HG02610 (cell line): ENCODE results near the gene THAP3.

Experiments
- ATAC-seq: cut with Tn5 transposase; IDR thresholded peaks from one replicate; pipeline ENCODE4 v1.9.1; 2021; ENCODE audit warnings: mild to moderate bottlenecking, moderate library complexity; ENCODE audit not compliant: unreplicated experiment

The THAP3 gene

DNA sequence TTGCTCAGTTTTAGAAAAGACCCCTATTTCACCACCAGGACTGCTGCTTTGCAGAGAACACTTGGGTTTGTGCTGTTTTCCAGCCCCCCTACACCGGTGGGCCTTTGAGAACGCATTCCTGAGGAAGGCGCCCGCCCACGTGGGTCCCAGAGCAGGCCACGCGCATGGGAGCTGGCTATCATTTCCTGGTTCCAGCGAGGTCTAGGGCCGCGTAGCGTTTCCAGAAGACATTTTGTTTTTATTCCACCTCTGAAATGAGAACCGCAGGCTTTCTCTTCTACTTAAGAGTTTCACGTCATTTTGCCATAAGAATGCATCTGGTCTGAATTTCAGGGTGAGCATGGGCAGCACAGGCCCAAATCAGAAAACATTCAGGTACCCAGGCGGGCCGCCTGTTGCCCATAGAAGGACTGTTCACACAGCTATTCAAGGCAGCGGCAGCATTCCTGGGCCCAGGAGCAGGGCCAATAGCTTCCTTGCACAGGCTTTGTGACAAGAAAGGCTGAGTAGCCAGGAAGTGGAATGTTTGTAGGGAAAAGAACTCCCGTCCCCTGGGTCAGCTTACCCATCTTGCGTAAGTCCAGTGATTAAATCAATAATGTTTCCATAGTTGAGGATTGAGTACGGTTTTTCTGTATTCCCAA is 20.6 kb upstream of the THAP3 start:
- no peak for ATAC-seq

DNA sequence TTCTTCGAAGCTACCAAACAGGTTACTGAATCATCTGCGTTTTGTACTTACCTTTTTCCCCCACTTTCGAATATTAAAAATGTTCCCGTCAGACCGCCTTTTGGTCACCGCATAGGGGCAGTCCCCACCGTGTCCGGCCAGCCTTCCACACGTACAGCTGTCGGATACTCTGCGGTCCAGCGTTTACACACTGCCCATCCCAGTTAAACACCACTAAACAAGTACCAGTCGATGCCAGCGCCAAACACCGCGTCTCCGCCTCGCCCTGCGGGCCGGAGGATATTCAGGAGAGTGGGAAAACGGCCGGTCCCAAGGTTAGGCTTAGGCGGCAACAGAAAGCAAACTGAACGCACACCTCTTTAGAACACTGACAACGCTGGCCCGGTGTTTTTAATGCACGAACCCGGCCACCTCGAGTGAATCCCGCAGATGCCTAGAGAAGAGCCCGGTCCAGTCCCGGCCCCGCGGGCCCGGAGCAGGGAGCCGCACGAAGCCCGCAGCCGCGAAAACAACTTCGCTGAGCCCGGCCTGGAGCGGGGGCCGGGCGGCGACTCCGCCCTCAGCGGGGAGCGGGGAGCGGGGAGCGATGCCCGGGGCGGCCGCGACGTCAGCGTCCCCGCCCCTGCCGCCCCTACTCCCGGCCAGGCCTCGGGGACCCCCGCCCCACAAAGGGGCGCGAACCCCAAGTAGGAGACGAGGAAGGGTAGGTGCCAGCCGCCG is 11.9 kb upstream of the THAP3 start:
- ATAC-seq, result peak; percentile 31

DNA sequence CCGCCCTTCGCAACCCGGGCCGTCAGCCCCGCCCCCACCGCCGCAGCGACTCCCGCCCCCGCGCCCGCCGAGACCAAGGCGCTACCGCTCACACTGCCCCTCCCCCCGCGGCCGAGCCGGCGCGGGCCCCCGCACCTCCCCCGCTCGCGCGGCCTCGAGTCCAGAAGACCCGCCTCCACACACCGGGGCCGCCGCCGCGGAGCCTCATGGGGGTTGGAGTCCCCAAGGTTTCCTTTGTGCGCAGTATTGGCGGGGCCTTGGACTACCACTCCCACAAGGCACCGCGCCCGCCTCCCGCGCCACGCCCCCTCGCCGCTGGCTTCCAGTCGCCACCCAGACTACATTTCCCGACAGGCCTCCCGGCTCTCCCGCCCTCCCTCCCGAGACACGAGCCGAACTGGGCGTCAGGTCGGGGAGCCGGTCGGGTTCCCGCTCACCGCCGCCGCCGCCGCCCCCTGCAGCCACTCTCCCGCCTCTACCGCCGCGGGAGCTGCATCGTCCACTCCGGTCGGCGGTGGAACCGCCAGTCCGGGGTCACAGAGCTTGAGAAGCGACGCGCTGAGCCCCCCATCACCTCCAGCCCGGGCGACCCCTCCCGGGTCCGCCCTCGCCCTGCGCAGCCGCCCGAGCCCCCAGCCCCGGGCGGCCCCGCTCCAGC is 11.2 kb upstream of the THAP3 start, which contains the start of gene PHF13:
PHF13 (plus strand) TSS at position 371 of the 658 bp plus-strand sequence. CDS start 336 bp downstream, outside the sequence.
- ATAC-seq, result peak; percentile 90

DNA sequence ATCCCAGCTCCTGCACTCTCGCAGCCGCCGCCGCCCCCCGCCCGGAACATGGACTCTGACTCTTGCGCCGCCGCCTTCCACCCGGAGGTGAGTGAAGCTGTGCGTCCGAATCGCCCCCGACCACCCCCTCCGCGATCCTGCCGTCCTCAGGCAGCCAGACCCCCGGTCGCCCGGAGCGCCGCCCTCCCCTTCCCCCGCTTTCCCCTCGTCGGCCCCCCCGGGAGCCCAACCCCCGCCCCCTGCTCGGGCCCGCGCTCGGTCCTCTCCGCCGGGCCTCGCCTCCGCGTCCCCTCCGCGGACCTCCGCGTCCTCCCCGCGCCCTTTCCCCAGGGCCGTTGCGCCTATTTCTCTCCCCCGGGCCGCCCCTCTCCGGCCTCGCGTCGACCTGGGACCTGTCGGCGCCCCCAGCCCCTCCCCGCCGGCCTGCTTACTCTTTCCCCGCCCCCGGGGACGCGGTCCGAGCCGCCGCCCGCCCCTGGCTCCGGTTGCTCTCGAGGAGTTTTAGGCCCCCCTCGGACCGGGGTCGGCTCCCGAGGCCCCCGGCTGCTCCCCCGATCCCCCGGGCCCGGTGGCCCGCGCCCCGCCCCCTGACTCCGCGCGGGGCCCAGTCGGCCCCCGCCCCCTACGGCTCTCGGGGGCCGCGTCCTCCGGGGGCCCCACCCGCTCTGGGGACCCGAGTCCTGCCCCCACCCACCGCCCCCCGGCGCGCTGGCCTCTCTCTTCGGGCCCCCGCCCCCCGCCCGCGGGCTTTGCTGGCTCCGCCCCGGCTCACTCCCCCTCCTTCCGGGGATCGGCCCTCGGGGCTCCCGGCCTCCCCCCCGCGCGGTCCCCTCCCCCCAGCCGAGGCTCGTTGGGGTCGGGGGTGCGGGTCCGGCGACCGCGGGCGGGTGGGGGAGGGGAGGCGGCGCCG is 10.4 kb upstream of the THAP3 start:
- ATAC-seq, result no peak

DNA sequence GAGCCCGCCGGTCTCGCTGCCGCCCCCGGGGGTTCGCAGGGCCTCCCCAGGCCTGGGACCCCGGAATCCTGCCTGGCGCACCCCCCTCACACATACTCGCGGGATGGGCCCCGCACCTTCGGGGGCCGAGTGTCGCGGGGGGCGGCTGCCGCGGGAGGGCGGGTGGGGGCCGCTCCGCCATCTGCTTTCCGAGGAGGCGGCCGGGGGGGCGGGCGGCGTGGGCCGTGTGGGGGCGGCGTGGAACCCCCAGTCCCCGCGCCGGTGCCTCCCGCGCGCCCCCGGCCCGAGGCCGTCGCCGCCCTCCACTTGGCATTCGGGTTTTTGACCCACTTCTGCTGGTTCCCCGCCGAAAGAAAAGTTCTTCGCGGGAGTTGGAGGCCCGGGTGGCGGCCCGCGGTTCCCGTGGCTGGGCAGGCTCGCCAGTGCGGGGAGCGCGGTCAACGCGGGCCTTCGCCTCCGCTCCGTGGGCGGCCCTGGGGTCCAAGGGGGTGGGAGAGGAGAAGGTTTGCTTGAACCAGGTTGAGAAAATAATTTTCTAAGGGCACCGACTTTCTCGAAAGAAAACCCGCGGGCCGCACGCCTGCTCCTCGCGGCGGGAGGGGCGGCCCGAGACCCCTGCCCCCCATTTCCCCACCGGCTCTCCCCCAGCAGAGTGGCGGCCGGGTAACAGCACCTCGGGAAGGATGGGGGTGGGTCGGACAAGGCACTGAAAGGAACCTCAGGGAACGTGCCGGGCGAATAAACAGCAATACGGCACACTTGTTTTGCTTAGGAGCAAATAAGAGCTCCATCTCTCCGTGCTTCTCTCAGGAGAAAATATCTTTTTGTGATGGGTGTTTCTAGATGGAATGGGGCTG is 9.5 kb upstream of the THAP3 start:
- no peak for ATAC-seq

DNA sequence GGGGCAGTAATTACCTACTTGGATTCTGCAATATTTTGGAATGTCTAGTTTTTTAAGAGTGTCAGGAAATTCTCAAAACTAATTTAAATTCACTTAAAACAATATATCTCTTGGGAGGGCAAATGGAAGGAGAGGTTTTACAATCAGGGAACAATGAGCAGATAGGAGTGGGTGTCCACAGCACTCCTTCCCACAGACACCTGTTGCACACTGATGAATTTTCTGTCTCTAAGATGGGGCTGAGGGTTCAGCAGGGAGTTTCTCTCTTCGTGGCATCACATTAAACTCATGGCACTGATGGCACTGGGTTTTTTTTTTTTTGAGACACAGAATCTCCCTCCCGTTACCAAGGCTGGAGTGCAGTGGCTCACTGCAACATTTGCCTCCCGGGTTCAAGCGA is 5.6 kb upstream of the THAP3 start:
- ATAC-seq, result no peak

DNA sequence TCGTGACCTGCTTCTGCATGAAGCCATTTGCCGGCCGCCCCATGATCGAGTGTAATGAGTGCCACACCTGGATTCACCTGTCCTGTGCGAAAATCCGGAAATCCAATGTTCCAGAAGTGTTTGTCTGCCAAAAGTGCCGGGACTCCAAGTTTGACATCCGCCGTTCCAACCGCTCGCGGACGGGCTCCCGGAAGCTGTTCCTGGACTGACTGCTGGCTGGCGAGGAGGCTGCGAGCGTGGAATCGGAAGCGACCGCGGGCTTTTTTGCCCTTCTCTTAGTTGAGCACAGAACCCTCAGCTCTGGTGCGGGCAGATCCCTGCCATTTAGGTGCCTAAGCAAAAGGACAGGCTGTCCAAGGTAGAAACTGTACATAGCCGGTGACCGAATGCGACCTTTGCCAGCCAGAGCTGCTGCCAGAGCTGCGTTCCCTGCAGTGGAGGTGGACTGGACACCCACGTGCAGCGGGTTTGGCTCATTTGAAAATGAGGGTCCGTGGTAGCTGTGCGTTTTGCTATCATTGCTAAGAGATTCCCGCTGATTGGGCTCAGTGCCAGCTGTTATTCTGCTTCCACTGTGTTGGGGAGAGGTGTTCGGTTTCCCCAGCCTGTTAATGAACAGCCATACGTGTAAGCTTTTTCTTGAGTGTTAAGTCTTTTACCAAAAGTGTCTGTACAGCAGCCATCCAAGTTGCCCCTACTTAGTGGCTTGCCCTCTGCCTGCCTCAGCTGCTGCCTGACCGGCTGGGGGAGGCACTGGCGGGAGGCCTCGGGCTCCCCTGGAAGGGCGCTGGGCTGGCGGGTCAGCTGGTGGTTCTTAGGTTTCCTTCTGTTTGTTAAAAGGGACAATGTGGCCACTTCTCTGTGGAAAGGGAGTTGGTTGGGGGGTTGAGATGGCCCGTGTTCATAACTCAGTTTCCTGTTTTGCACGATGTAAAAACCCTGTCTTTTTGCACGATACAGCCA is 3.0 kb upstream of the THAP3 start:
- ATAC-seq, result no peak

DNA sequence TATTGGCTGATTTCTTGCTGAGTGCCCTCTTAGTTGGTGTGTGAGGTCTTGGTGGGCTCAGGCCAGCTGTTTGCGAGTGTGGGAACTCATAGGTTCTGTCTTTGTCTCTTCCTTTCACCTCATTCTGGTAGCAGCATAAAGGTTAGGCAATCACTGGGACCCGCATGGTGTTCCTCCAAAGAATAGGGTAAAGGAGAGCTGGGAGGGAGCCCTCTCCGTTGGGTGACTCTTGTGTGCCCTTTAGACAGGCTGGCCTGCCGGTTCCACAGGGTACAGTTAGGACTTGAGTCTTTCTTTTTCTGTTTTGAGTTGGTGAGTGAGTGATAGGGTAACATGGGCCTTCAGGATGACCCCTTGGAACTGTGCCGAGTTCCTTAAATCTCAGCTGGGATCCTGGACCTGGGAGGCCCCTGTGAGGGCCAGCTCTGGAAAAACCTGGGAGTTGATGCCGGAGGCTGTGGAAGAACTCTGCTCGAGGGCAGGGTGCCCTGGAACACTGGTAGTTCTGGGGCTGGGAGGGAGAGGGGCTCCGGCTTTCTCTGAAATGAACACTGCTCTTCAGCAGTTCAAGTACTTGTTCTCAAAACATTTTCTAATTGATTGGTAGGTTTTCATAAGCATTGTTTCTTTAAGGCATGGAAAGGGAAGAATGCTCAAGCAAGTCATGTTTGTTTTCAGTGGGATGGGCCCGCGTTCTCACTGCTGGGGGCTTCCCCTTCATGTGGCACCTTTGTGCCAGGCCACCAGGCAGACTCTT is 2.1 kb upstream of the THAP3 start:
- ATAC-seq, result no peak

DNA sequence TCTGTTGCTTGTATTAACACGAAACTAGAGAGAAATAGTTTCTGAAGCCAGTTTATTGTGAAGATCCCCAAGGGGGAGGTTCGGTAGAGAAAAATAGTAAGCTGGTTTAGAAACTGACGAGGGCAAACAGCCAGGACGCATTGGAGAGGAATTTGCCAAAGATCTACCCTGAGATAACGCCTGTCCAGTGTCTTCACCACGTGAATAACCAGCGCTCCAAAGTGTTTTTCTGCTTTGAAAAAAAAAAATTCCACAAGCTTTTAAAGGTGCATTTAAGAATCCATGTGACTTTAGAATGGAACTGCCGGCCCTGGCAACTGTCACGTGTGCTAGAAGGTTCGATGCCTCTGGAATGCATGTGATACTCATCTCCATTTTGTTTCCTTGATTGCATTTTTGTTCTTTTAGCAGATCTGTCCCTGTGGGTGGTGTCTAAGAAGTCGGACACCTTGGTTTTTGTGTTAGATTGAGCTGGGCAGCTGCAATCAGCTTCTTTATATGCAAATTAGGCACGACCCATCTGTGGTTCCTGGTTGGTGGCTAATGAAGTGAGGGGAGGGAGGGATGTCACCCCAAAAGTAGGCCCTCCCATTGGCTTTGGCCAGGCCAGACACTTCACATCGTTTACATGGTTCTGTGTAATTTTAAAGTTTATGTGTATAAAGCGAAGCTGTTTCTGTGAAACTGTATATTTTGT is 1.3 kb upstream of the THAP3 start:
- no peak for ATAC-seq

- no peak for ATAC-seq
These were observed 999 bp downstream of the THAP3 start for GRCh38 chr1:6625584-6626149.

DNA sequence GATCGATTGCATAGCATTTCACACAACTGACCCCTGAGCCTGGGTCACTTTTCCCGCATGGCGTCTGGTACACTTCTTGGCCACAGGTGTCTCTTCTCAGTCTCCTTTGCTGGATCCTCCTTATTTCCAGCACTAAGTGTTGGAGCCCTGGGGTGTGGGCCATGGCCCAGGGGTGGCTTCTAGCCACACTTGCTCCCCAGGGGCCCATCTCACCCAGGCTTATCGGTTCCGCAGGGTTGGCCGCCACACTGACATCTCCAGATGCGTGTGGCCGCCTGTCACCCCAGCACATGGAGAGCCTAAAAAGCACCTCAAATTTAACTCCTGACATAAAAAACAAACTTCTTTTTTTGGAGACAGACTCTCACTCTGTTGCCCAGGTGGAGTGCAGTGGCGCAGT is 2.4 kb downstream of the THAP3 start:
- no peak for ATAC-seq

DNA sequence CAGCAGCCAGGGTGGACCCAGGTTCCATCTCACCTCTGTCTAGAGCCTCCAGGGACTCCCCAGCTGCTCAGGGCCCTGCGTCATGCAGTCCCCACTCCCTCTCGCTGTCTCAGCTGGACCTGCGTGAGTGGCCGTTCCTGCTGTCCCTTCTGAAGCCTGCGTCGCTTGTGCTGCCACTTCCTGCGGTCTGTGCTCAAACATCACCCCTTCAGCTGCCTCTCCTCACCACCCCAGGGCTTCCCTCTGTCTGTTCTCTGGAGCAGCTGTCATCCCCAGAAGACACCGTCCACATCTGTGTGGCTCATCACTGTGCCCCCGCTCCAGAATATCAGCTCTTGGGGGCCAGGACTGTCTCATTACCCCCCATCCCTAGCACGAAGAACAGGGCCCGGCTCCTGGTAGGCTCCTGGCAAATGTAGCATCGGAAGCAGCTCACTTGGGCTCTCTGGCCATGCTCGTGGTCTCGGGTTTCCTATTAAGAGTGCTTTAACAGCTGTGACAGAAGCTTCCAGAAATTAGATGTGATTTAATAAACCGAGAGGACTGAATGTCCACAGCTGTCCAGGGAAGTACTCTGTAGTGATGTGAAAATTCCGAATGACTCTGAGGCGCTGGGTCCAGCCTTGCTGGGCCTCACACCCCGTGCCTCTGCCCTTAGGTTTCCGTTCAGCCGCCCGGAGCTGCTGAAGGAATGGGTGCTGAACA is 3.3 kb downstream of the THAP3 start:
- ATAC-seq, result no peak

GRCh38 chr1:6628971-6629479 is 4.4 kb downstream of the THAP3 start:
- ATAC-seq, result no peak

GRCh38 chr1:6630027-6630426 is 5.4 kb downstream of the THAP3 start:
- no peak for ATAC-seq

DNA sequence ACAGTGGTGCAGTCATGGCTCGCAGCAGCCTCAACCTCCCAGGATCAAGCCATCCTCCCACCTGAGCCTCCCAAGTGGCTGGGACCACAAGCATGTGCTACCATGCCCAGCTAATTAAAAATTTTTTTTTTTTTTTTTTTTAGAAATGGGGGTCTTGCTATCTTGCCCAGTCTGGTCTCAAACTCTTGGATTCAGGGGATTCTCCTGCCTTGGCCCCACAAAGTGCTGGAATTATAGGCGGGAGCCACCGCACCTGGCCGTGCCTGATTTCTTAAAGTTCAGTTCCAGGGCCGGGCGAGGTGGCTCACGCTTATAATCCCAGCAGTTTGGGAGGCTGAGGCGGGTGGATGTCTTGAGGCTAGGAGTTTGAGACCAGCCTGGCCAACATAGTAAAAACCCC is 6.4 kb downstream of the THAP3 start:
- ATAC-seq, result no peak
